ENCODE results near the gene COL12A1. TPM values are rescaled to one million over a fixed set of nuclear protein-coding genes. Genes with fewer than 3 reads are reported as not detected.
"Not testable (repeated sequence)": the region's sequence is repeated elsewhere in the genome, so short reads cannot be mapped to it uniquely, and the experiment has no call there.

COL12A1 gene
- total RNA-seq, 1 donor from 2014 or later, result 15.5 TPM

DNA sequence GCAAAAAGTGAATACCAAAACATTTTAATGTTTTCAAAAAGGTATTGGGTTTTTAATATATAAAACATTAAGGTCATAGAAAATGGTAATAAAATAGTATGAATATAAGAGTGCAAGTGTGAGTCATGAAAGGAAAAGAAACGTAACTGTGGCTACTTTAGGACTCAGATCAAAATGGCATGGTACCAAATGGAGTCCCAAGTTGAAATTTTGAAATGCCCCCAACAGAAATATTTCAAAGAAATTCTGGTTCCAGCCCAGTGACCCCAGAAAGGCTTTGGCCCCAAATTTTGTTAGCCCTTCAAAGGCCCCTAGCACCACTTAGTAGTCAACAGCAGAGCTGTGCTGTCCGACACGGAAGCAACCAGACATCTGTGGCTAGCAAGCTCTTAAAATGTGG is 6.0 kb downstream of the COL12A1 start:
- intact Hi-C loops (cut with DNase I), result loop anchor here (10.0 kb wide), 5 partner anchors 205 to 1345 kb away; no protein-coding TSS in a partner anchor
- ATAC-seq (no peak), DNase-seq (ENCODE audit: missing footprints) (no peak)

DNA sequence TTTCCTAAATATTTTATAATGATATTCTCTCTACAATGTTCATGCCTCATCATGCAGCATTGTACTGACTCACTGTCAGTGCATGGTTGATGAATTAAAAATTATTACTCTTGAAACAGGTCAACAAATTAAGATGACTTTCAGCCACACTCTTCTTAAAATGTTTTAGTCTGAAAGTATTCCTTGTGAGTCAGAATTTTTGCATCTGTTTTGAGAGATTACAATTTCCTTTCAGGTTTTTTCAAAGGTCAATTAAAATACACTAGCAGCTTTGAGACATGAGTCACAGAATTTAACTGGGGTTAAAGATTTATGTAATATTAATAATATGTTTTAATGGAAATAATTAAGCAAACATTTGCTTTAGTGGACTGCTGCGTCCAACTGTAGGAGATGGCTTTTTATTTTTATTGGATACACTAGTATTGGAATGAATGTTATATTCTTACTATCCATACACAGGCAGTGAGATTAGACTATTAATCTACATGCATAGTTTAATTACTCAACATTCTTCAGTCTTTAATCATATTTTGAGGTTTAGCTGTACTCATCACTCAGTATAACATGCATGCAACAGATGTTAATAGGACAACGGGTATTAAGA is 9.7 kb downstream of the COL12A1 start:
- no peak for DNase-seq (ENCODE audit: missing footprints)
- intact Hi-C loops (cut with DNase I), result no loop called here
- ATAC-seq, result no peak

DNA sequence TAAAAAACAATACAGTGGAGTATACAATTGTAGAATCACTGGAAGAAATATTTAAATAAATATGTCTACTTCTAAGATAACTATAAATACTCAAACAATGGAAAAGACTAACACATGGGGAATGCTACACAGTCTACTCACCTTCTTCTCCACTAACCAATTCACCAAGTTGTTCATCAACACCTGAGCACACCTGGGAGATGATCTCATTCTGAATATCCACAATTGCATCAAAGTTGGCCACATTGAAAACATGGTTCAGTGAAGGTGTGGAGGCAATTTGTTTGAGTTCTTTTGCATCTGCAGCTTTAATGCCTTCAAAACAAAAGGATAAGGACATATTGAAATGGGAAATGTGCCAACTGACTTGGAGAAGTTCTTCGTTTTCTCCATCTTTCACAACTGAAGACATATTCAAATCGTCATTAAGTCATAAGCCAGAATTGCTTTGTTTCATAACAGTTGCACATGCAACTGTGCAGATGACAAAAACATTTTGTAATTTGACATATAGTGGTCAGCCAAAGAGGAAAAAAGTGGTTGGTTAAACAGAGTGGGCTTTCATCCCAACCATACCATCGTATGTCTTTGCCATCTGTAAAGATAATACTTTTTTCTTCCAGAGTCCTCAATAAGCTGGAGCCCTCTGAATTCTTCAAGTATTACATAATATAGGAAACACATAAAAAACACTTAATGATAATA is 17.5 kb downstream of the COL12A1 start:
- intact Hi-C loops (cut with DNase I), result no loop called here
- no peak for ATAC-seq
- DNase-seq (ENCODE audit: missing footprints), result no peak

DNA sequence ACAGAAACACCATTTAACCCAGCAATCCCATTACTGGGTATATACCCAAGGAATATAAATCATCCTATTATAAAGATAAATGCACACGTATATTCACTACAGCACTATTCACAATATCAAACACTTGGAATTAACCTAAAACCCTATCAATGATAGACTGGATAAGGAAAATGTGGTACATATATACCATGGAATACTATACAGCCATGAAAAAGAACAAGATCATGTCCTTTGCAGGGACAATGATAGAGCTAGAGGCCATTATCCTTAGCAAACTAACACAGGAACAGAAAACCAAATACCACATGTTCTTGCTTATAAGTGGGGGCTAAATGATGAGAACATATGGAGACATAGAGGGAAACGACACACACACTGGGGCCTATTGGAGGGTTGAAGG is 19.3 kb downstream of the COL12A1 start:
- DNase-seq (ENCODE audit: missing footprints); ATAC-seq; intact Hi-C loops (cut with DNase I): not testable (repeated sequence)

DNA sequence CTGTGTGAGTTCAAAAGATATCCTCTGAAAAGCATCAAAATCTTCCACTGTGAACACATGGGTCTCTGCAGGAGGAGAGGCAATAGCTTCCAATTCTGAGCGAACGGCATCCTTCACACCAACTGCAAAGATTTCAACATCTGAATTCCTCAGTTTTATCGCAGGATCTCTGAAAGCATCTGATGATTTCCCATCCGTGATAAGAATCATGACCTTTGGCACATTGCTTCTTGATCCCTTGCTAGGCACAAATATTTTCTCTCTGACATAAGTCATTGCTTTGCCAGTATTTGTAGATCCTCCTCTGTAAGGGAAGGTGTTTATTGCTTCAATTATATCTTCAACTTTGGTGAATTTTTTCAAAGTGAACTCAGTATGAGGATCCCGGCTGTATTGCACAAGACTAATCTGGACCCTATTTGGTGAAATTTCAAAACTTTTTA is 22.7 kb downstream of the COL12A1 start:
- ATAC-seq (peak; percentile 59), DNase-seq (ENCODE audit: missing footprints) (no peak)
- intact Hi-C loops (cut with DNase I), result no loop called here

DNA sequence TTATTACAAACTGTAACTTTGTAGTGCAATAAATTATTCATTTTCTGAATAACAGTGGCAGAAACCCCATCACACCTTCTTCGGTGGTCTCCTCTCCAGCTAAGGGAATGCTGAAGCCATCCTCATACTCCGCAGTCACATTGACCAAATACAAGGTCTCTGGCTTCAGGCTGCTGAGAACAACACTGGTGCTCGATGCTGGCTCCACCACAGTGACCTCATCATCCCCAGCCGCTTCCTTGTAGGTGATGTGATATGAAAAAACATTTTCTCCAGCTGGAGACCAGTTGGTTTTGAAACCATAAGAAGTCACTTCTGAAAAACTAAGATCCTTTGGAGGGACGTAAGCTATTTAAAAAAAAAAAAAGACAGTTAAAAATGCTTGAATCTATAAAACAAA is 25.0 kb downstream of the COL12A1 start:
- intact Hi-C loops (cut with DNase I), result no loop called here
- ATAC-seq, result peak; percentile 50
- DNase-seq (ENCODE audit: missing footprints), result no peak

DNA sequence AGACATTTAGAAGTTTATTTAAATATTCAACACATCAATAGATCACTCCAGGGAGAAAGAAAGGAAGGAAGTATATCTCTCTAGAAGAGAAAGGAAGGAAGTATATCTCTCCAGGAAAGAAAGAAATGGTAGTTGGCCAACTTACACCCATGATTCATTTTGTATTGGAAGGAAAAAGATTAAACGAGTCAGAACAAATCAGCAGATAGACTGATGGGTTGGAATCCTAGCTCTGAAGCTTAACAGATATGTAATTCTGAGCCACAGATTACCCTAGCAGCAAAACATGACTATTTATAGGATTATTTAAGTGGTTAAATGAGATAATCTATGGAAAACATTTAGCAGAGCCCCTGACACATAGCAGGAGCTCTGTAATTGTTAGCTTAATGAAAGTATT is 27.1 kb downstream of the COL12A1 start:
- no peak for ATAC-seq
- intact Hi-C loops (cut with DNase I), result no loop called here
- no peak for DNase-seq (ENCODE audit: missing footprints)

DNA sequence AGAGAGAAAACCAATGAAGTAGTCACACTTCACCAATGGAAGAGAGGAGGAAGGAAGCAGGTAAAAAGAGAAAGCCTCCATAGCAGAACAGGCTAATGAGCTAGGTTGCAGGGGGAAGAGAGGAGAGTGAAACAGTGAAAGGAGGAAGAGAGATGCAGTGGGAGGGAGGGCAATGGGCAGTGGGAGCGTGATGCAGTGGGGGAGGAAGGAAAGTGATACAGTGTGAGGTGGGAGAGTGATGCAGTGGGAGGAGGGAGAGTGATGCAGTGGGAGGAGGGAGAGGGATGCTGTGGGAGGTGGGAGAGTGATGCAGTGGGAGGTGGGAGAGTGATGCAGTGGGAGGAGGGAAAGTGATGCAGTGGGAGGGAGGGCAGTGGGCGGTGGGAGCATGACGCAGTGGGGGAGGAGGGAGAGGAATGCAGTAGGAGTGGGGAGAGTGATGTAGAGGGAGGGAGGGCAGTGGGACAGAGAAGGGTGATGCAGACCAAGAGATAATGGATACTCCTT is 29.7 kb downstream of the COL12A1 start:
- DNase-seq (ENCODE audit: missing footprints) (no peak), ATAC-seq (no peak)
- intact Hi-C loops (cut with DNase I), result no loop called here

DNA sequence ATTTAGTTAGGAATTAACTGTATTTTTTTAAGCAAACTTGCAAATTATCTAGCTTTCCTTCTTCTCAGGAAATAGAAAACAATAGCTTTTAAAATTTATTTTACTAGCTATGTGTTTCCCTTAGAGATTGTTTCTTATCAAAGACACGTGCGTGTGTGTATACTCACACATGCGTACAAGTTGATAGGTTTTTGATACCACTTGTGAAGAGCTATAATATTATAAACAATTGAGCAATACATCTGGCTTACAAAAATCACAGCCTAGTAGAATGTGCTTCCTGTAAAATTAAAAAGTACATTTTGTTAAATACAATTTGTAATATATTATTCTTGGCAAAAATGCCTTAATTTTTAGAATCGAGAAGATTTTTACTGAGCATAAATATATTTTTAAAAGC is 33.9 kb downstream of the COL12A1 start:
- intact Hi-C loops (cut with DNase I), result no loop called here
- DNase-seq (ENCODE audit: missing footprints) (no peak), ATAC-seq (no peak)

DNA sequence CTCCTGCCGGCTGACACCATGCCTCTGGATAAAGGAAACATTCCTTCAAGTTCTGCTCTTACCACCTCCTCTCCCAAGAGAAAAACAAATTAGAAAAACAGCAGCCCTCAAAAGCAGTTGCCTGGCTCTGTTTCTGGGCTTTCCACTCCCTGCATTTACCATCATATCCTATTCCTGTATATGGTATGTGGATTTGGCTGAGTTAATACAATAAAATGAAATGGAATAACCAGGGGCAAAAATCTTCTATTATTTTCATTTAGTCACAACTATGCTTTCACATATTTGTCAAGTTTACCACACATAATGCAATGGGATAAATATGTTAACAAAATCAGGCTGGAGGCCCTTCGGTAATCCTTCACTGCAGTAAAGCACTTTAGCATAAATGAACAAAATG is 34.3 kb downstream of the COL12A1 start:
- no peak for DNase-seq (ENCODE audit: missing footprints)
- intact Hi-C loops (cut with DNase I), result no loop called here
- ATAC-seq, result no peak

DNA sequence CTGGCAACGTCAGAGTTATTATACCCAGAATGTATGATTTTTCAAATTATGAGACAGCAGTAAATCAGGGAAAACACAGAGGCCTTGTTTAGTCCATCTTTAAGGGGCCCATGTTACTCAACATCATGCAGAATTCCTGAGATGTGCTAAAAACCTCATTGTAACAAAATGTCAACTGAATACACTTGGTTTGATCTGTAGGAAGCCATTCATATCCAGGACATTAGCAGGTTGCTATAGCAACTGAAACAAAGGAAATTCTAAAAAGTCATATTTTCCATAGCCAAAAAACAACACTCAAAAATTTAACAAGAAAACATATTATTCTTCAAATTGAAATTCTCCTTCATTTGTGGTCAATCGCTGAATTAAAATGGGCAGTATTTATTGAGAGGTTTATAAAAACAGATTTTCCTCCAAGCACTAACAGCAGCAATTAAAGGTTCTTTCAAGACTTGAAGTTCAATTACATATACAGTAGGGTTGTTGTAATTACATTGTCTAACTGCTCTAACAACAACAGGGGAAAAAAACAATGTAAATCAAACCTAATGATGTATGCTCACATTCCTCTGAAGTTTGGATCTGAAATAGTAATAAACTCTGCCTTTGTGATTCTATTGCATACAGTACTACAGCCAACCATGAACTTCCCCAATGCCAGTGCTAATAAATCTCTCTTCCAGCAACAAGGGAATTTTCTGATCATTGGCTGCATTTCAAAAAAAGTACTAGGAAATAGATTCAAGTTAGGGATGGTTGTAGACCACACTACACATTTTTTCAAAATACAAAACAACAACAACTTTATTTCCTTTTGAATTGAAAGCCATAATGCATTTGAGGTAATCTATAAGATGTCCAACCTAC is 34.9 kb downstream of the COL12A1 start:
- no peak for ATAC-seq
- intact Hi-C loops (cut with DNase I), result no loop called here
- no peak for DNase-seq (ENCODE audit: missing footprints)

DNA sequence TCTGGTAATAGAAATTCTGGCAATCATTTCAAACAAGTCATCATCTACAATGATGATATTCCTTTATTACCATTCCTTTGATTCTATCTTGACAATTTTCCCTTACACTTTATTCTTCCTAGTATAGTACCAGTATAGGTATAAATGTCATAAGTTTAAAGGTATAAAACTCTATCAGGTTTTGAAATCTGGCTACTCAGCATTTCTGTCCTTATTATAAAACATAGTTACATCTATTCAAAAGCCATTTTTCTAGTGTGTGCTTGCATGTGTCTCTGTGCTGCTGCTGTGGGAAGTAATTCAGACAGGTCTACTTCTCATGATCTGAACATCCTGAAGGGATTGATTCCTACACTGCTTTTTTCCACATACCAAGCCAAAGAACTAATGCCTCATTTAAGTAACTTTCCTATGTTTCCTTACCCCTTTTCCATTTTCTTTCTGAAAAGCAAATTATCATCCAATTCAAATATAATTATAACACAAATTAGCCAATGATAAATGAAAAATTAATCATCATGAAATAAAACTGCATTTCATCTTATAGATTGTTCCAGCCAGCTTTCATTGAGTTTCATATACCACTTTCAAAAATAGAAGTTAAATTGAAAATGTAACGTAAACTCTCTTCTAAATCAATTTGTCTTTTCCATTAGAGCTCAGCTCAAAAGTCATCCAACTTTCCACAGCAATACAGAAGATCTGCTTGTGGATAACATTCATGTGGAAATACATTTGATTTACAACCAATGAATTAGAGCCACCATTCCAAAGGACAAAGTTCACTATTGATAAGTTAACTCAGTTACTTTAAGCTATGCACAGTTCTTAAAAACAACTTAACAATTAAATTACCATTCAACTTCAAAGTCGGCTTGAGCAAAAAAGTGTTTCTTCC is 35.9 kb downstream of the COL12A1 start:
- DNase-seq (ENCODE audit: missing footprints) (no peak), ATAC-seq (no peak)
- intact Hi-C loops (cut with DNase I), result no loop called here

DNA sequence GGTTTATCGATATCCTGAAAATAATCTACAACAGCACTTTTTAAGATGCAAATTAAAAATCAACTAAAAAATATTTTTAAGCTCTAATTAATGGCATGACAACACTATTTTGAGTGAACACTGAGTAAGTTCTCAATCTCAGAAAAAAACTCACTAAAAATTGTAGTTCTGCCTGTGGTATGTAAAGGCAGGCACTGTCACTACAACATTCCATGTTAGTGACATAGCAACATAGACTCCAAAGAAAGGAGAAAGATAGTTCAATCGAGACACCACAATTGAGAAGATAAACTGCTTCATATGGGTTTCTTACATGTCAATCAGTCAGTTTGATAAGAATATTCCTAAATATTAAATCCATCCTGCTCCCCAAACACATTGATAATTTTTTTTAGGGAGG is 38.0 kb downstream of the COL12A1 start:
- intact Hi-C loops (cut with DNase I), result no loop called here
- DNase-seq (ENCODE audit: missing footprints), result no peak
- ATAC-seq, result no peak

DNA sequence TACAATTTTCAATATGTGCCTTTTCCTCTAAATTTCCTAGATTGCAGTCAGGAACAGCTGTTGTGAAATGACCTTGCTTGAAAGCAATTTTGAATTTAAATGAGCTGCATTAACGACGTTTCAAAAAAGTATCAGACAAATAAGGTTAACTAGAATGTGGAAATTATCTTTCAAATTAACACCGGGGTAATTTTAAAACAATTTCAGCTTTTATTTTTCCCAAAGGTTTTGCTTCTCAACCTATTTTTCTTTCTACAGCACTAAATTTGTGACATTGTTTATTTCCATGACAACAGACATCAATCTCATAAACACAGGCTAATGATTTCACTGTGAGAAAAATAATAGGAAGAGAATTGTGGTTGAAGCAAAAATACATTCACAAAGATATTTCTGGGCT is 38.5 kb downstream of the COL12A1 start:
- no peak for DNase-seq (ENCODE audit: missing footprints)
- intact Hi-C loops (cut with DNase I), result no loop called here
- no peak for ATAC-seq

DNA sequence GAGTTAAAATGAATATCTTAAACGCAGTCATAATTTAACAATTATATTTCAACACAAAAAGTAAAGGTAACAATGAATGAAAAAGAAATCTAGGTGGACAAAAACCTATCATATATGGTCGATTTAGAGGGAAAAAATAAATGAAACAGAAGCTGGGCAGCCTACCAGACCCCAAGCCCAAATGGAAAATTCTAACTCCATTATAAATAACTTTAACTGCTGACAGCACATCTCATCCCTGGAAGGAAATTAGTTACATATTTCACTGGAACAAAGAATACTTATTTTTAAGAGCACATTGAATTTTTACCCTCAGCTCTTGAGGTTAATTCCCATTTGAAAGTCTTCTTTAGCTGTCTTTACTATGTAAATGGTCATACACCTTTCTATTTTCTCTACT is 39.1 kb downstream of the COL12A1 start:
- intact Hi-C loops (cut with DNase I), result no loop called here
- ATAC-seq, result no peak

DNA sequence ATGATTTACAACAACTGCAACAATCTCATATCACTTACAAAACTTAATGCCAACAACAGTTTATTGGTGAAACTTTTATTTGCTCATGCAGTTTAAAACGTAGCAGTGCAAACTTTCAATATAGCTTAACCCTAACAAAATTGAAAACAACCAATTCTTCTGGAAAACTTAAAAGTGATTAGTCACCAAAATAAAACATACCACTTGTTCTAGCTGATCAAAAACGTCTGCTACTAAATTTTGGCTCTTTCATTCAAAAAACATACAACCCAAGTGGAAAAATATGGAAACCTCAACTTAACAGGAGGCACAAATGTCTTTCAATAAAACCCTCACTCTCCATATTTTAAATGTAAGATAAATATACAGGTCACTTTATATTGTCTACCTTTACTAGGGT is 39.6 kb downstream of the COL12A1 start:
- DNase-seq (ENCODE audit: missing footprints) (no peak), ATAC-seq (no peak)
- intact Hi-C loops (cut with DNase I), result no loop called here

More for the DNA sequence above, 39.1 kb downstream of the COL12A1 start:
- no peak for DNase-seq (ENCODE audit: missing footprints)

DNA sequence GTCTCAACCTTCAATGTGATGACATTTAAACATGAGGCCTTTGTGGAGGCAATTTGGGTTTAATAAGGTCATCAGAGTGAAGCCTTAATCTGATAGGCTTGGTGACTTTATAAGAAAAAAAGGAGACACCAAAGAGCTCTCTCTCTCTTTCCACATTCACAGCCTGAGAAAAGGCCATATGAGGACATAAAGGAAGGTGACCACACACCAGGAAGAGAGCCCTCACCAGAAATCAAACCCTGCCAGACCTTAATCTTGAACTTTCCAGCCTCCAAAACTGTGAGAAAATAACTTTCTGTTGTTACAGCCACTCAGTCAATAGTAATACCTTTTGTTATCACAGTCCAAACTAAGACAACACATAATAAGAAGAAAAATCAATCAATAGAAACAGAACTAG is 47.7 kb downstream of the COL12A1 start:
- ATAC-seq, result no peak
- intact Hi-C loops (cut with DNase I), result no loop called here
- no peak for DNase-seq (ENCODE audit: missing footprints)

DNA sequence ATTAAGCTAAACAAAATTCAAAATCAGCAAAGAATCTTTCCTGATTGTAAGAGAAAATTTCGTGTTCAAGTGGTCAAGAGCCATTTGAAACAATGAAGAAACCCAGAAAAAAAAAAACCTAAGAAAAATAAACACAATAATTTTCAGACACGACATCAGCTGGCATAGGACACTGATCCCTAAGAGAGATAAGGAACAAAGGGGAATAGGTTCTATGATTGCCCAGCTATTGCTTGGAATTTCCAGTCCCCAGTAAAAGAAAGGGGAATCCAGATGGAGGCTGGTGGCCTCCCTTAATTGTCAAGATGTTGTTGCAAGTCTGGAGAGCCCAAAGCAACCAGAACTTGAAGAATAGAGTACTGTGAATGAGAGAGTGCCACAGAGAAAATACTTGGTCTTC is 48.5 kb downstream of the COL12A1 start:
- intact Hi-C loops (cut with DNase I), result no loop called here
- ATAC-seq (no peak), DNase-seq (ENCODE audit: missing footprints) (no peak)
